HG03378 (cell line): ENCODE measurements around the gene MORN5.
"Not testable (repeated sequence)": the region's sequence is repeated elsewhere in the genome, so short reads cannot be mapped to it uniquely, and the experiment has no call there.

Source experiments
- ATAC-seq: cut with Tn5 transposase; IDR thresholded peaks from one replicate; pipeline ENCODE4 v1.9.1; 2021; ENCODE audit warnings: mild to moderate bottlenecking, moderate library complexity; ENCODE audit not compliant: unreplicated experiment

Gene MORN5

GRCh38 chr9:122159026-122159924 lies at the start of gene MORN5, which contains the start of gene NDUFA8:
Gene MORN5 (plus strand): TSS chr9:122159908. CDS start chr9:122159973, 65 bp downstream.
Gene NDUFA8 (minus strand): TSS chr9:122159779. CDS start chr9:122159677, 102 bp downstream.
- peak; percentile 92 for ATAC-seq

GRCh38 chr9:122110100-122110833 lies 49.4 kb upstream of the MORN5 start:
- no peak for ATAC-seq

- no peak for ATAC-seq
Measured at GRCh38 chr9:122111413-122112085, 48.2 kb upstream of the MORN5 start.

GRCh38 chr9:122112238-122112637 lies 47.5 kb upstream of the MORN5 start:
- no peak for ATAC-seq

GRCh38 chr9:122113574-122113973 lies 46.1 kb upstream of the MORN5 start:
- no peak for ATAC-seq

GRCh38 chr9:122115176-122116035 lies 44.3 kb upstream of the MORN5 start:
- no peak for ATAC-seq

- ATAC-seq = no peak
Measured at GRCh38 chr9:122116040-122116439, 43.7 kb upstream of the MORN5 start.

GRCh38 chr9:122116448-122117173 lies 43.1 kb upstream of the MORN5 start:
- ATAC-seq = no peak

- not testable (repeated sequence) for ATAC-seq
Measured at GRCh38 chr9:122117241-122117640, 42.5 kb upstream of the MORN5 start.

GRCh38 chr9:122118343-122119165 lies 41.2 kb upstream of the MORN5 start:
- ATAC-seq = no peak

- no peak for ATAC-seq
Measured at GRCh38 chr9:122119166-122119521, 40.6 kb upstream of the MORN5 start.

GRCh38 chr9:122119721-122120120 lies 40.0 kb upstream of the MORN5 start:
- no peak for ATAC-seq

GRCh38 chr9:122120316-122121071 lies 39.2 kb upstream of the MORN5 start:
- no peak for ATAC-seq

GRCh38 chr9:122121391-122121790 lies 38.3 kb upstream of the MORN5 start:
- no peak for ATAC-seq

GRCh38 chr9:122121931-122122330 lies 37.8 kb upstream of the MORN5 start:
- no peak for ATAC-seq

- no peak for ATAC-seq
Measured at GRCh38 chr9:122122468-122122867, 37.2 kb upstream of the MORN5 start.

GRCh38 chr9:122122903-122123632 lies 36.6 kb upstream of the MORN5 start:
- ATAC-seq = no peak

- no peak for ATAC-seq
Measured at GRCh38 chr9:122124048-122124447, 35.7 kb upstream of the MORN5 start.
